A673 (cell line): ENCODE measurements around the gene SORBS2.

Experiments
- CTCF ChIP-seq: fragments of 300-800, 200-600 bp; sonication (generic); conservative IDR thresholded peaks from 2 replicates; pipeline ENCODE4 v1.5.1; 2017; ENCODE audit warnings: low read depth, mild to moderate bottlenecking, antibody characterized with exemption, low read length, moderate library complexity, mixed read lengths
- EZH2 ChIP-seq: fragments of 200-600 bp; sonication (generic); IDR thresholded peaks from 2 replicates; pipeline ENCODE4 v1.6.1; 2017; ENCODE audit warnings: borderline replicate concordance, low read depth, mild to moderate bottlenecking, mixed read lengths, antibody characterized with exemption, low read length; ENCODE audit not compliant: poor library complexity, severe bottlenecking

- no peak for TF ChIP-seq CTCF
- TF ChIP-seq EZH2, result no peak
Measured at GRCh38 chr4:185672618-185673017, 139.4 kb downstream of the SORBS2 start.
